Activated CD8-positive, alpha-beta T cell treated with anti-CD3 and anti-CD28 coated beads, Interleukin-2, amount 10 ng/mL, durations not matched to agents 7 days and 5 days (primary cell): ENCODE data around the gene DUSP5. TPM values are rescaled to one million over a fixed set of nuclear protein-coding genes. Genes with fewer than 3 reads are reported as not detected.
"Not testable (repeated sequence)": the region's sequence is repeated elsewhere in the genome, so short reads cannot be mapped to it uniquely, and the experiment has no call there.

Source experiments
- ATAC-seq: fragments of 150-1000 bp; cut with Tn5 transposase; one replicate; pipeline ENCODE4 v1.10.0; 2021; ENCODE audit warnings: moderate library complexity
- CTCF ChIA-PET: fragments of 350-600 bp; sonication (Branson Sonifier 250); formaldehyde crosslinking; loops from one replicate; lab custom pipeline; 2021; ENCODE audit warnings: antibody characterized with exemption; lab: Charles Lee
- POLR2A ChIA-PET: fragments of 350-600 bp; sonication (Branson Sonifier 250); formaldehyde crosslinking; loops from one replicate; lab custom pipeline; 2021; ENCODE audit warnings: antibody characterized with exemption; lab: Charles Lee
- DNase-seq: peaks from one replicate; pipeline ENCODE4 v3.0.0-alpha.2; 2020
- H3K27ac Mint-ChIP-seq: one replicate; pipeline ENCODE4 v1.8.0; 2021; ENCODE audit warnings: mild to moderate bottlenecking, mixed read lengths
- H3K27me3 Mint-ChIP-seq: one replicate; pipeline ENCODE4 v1.8.0; 2021; ENCODE audit warnings: low read depth, mixed read lengths
- H3K36me3 Mint-ChIP-seq: one replicate; pipeline ENCODE4 v1.8.0; 2021; ENCODE audit warnings: low read depth, mixed read lengths
- H3K4me1 Mint-ChIP-seq: one replicate; pipeline ENCODE4 v1.8.0; 2021; ENCODE audit warnings: low read depth, mixed read lengths
- H3K4me3 Mint-ChIP-seq: one replicate; pipeline ENCODE4 v1.8.0; 2021; ENCODE audit warnings: mild to moderate bottlenecking, mixed read lengths
- H3K9me3 Mint-ChIP-seq: one replicate; pipeline ENCODE4 v1.8.0; 2022; ENCODE audit warnings: mixed read lengths; ENCODE audit not compliant: insufficient read depth
- total RNA-seq, 2 experiments: library from RNA; stranded (reverse); gene quantifications; one replicate each; pipeline ENCODE4 v1.2.3, GENCODE V29; 2021

DUSP5 gene
- total RNA-seq, 2 experiments from 2014 or later = 26.8 to 27.8 TPM

- Mint-ChIP-seq H3K9me3 (no peaks in the 10 kb centered on the region), H3K4me1 (peaks cover 34% of the 10 kb centered on the region), H3K36me3 (no peaks in the 10 kb centered on the region), H3K27me3 (peaks cover 3% of the 10 kb centered on the region), H3K27ac (no peak overlapping the region), H3K4me3 (no peak overlapping the region)
- no peak for ATAC-seq
- POLR2A ChIA-PET = no interaction called here
- CTCF ChIA-PET = no interaction called here
- DNase-seq = no peak
Measured at GRCh38 chr10:110461530-110461929, 36.2 kb upstream of the DUSP5 start.

GRCh38 chr10:110462166-110463095 lies 35.3 kb upstream of the DUSP5 start:
- no peak for ATAC-seq
- no peaks in the 10 kb centered on the region for H3K9me3 Mint-ChIP-seq
- H3K36me3 Mint-ChIP-seq = no peaks in the 10 kb centered on the region
- H3K4me3 Mint-ChIP-seq = no peak overlapping the region
- POLR2A ChIA-PET = no interaction called here
- H3K27ac Mint-ChIP-seq = no peak overlapping the region
- peaks cover 3% of the 10 kb centered on the region for H3K27me3 Mint-ChIP-seq
- H3K4me1 Mint-ChIP-seq = peaks cover 31% of the 10 kb centered on the region
- CTCF ChIA-PET = interaction anchor here (1.1 kb wide), 1 partner anchor 84 kb away, joined by 4 read pairs; no protein-coding TSS in a partner anchor
- no peak for DNase-seq

GRCh38 chr10:110468258-110468657 lies 29.4 kb upstream of the DUSP5 start:
- H3K4me1 Mint-ChIP-seq, POLR2A ChIA-PET, H3K36me3 Mint-ChIP-seq, ATAC-seq, DNase-seq, H3K27ac Mint-ChIP-seq, H3K9me3 Mint-ChIP-seq, H3K27me3 Mint-ChIP-seq, CTCF ChIA-PET, H3K4me3 Mint-ChIP-seq: not testable (repeated sequence)

GRCh38 chr10:110470541-110470940 lies 27.2 kb upstream of the DUSP5 start:
- ATAC-seq, H3K9me3 Mint-ChIP-seq, DNase-seq, H3K4me1 Mint-ChIP-seq, POLR2A ChIA-PET, H3K4me3 Mint-ChIP-seq, CTCF ChIA-PET, H3K27ac Mint-ChIP-seq, H3K36me3 Mint-ChIP-seq, H3K27me3 Mint-ChIP-seq: not testable (repeated sequence)

GRCh38 chr10:110471566-110472139 lies 26.1 kb upstream of the DUSP5 start:
- no peak overlapping the region for H3K4me3 Mint-ChIP-seq
- no peaks in the 10 kb centered on the region for H3K36me3 Mint-ChIP-seq
- DNase-seq (no peak), ATAC-seq (no peak)
- H3K27ac Mint-ChIP-seq = no peak overlapping the region
- H3K27me3 Mint-ChIP-seq = peaks cover 6% of the 10 kb centered on the region
- CTCF ChIA-PET = no interaction called here
- H3K9me3 Mint-ChIP-seq = no peaks in the 10 kb centered on the region
- POLR2A ChIA-PET = no interaction called here
- peaks cover 5% of the 10 kb centered on the region for H3K4me1 Mint-ChIP-seq

GRCh38 chr10:110474017-110474416 lies 23.7 kb upstream of the DUSP5 start:
- Mint-ChIP-seq H3K4me1 (peaks cover 5% of the 10 kb centered on the region), H3K27ac (no peak overlapping the region), H3K9me3 (no peaks in the 10 kb centered on the region), H3K36me3 (no peaks in the 10 kb centered on the region), H3K4me3 (no peak overlapping the region), H3K27me3 (peaks cover 10% of the 10 kb centered on the region)
- no peak for ATAC-seq
- ChIA-PET CTCF (no interaction called here), POLR2A (no interaction called here)
- DNase-seq = no peak

- H3K27ac Mint-ChIP-seq = no peak overlapping the region
- H3K36me3 Mint-ChIP-seq = no peaks in the 10 kb centered on the region
- CTCF ChIA-PET = interaction anchor here (1.0 kb wide), 1 partner anchor 19 kb away, joined by 3 read pairs; no protein-coding TSS in a partner anchor
- POLR2A ChIA-PET = no interaction called here
- peaks cover 7% of the 10 kb centered on the region for H3K27me3 Mint-ChIP-seq
- no peak overlapping the region for H3K4me3 Mint-ChIP-seq
- no peaks in the 10 kb centered on the region for H3K9me3 Mint-ChIP-seq
- DNase-seq (no peak), ATAC-seq (no peak)
- H3K4me1 Mint-ChIP-seq = peaks cover 5% of the 10 kb centered on the region
Measured at GRCh38 chr10:110474826-110475225, 22.9 kb upstream of the DUSP5 start.

- ChIA-PET POLR2A (interaction anchor here (0.8 kb wide), 1 partner anchor 9 kb away, joined by 3 read pairs; no protein-coding TSS in a partner anchor), CTCF (interaction anchor here (0.9 to 1.0 kb wide), 2 partner anchors 18 to 170 kb away, joined by 3 to 4 read pairs; no protein-coding TSS in a partner anchor)
- Mint-ChIP-seq H3K27me3 (peaks cover 4% of the 10 kb centered on the region), H3K4me3 (no peak overlapping the region), H3K27ac (no peak overlapping the region), H3K36me3 (no peaks in the 10 kb centered on the region), H3K4me1 (peaks cover 5% of the 10 kb centered on the region), H3K9me3 (no peaks in the 10 kb centered on the region)
- ATAC-seq (no peak), DNase-seq (no peak)
Measured at GRCh38 chr10:110475722-110476515, 21.8 kb upstream of the DUSP5 start.

GRCh38 chr10:110479710-110480109 lies 18.0 kb upstream of the DUSP5 start:
- no peak for DNase-seq
- Mint-ChIP-seq H3K27me3 (peaks cover 9% of the 10 kb centered on the region), H3K27ac (no peak overlapping the region), H3K36me3 (no peaks in the 10 kb centered on the region), H3K9me3 (no peaks in the 10 kb centered on the region), H3K4me1 (no peaks in the 10 kb centered on the region), H3K4me3 (no peak overlapping the region)
- CTCF ChIA-PET = interaction anchor here (1.0 kb wide), 1 partner anchor 16 kb away, joined by 3 read pairs; no protein-coding TSS in a partner anchor
- no peak for ATAC-seq
- POLR2A ChIA-PET = interaction anchor here (0.5 to 0.6 kb wide), 2 partner anchors 18 to 57 kb away, joined by 3 to 4 read pairs; no protein-coding TSS in a partner anchor

GRCh38 chr10:110480387-110480786 lies 17.3 kb upstream of the DUSP5 start:
- no peak overlapping the region for H3K4me3 Mint-ChIP-seq
- H3K9me3 Mint-ChIP-seq = no peaks in the 10 kb centered on the region
- H3K4me1 Mint-ChIP-seq = no peaks in the 10 kb centered on the region
- H3K36me3 Mint-ChIP-seq = no peaks in the 10 kb centered on the region
- ChIA-PET POLR2A (interaction anchor here (0.6 kb wide), 1 partner anchor 57 kb away, joined by 4 read pairs; no protein-coding TSS in a partner anchor), CTCF (no interaction called here)
- H3K27ac Mint-ChIP-seq = no peak overlapping the region
- no peak for DNase-seq
- no peak for ATAC-seq
- H3K27me3 Mint-ChIP-seq = peaks cover 9% of the 10 kb centered on the region

- no peak for ATAC-seq
- H3K27ac Mint-ChIP-seq = no peak overlapping the region
- no peaks in the 10 kb centered on the region for H3K4me1 Mint-ChIP-seq
- no peak overlapping the region for H3K4me3 Mint-ChIP-seq
- H3K9me3 Mint-ChIP-seq = no peaks in the 10 kb centered on the region
- no peak for DNase-seq
- CTCF ChIA-PET = interaction anchor here (1.3 kb wide), 1 partner anchor 65 kb away, joined by 6 read pairs; no protein-coding TSS in a partner anchor
- peaks cover 6% of the 10 kb centered on the region for H3K27me3 Mint-ChIP-seq
- H3K36me3 Mint-ChIP-seq = no peaks in the 10 kb centered on the region
- POLR2A ChIA-PET = no interaction called here
Measured at GRCh38 chr10:110481919-110482318, 15.8 kb upstream of the DUSP5 start.
